ENCODE results near the gene LARGE1.
"Not testable (repeated sequence)": the region's sequence is repeated elsewhere in the genome, so short reads cannot be mapped to it uniquely, and the experiment has no call there.

The LARGE1 gene

DNA sequence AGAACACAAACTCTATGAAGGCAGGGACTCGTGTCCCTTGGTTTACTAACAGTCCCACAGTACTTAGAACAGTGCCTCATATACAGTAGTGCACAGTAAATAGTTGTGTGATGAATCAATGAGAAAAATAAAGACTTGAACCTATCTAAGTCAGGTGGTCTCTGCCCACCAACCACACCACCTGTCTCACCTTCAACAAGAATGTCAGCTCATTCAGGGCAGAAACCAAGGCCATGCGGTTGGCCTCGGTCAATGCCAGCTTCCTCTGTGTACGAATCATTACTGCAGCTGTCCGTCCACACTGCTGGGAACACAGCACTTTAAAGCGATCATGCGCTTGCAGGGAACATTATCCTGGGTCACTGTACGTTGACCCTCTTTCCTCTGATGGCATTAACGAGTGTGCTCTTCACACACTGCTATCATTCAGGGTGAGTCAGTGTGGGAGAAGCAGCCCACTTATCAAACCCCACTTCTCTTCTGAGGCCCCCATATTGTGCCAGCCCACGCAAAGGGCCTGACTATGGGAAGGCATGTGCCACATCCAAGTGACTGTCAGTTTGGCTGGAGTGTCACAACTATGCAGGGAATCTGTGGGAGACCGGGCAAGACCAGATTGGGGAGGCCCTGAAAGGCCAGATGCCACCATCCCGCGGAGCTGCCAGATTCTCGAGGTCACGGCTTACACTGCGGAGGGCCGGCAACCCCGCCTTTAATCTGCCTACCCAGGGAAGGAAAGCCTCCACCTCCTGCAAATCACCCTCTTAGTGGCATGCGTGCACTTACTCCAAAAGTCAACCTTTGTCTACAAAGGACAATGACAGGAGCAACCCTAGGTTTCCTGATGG is 36.1 kb downstream of the LARGE1 start:
- DNase-seq: no peak

DNA sequence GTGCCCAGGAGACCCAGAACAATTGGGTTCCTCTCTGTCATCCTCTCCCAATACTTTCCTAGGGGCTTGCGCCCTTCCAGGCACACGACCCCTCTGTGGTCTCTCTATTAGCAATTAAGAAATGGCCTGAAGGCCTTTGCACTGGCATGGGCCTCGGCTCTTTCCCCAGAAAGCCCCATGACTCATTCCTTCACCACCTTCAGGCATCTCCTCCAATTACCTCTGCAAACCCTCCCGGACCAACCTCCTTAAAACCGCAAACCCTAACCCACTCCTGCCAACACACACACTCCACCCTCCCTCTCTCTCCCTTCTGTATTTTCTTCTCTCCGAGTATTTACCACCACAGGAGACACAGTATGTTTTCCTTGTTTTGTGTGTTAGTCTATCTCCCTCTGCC is 36.7 kb downstream of the LARGE1 start:
- no peak for DNase-seq

DNA sequence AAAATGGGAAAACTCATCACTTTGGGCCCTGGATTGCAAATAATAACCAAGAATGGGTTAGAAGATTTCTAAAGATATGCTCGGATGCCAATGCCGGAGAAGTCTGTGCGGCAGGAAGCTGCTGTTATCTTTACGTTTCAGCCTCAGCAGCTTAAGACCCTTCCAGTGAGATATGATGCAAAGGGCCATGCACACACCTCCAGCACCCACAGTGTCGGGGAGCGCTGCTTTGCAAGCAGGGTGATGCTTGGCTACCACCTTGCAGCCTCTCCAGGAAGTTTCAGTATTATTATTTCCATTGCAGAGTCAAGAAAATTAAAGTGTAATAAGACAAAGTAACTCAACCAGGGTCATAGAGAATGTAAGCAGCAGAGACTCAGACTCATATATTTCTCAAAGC is 37.3 kb downstream of the LARGE1 start:
- DNase-seq: no peak

DNA sequence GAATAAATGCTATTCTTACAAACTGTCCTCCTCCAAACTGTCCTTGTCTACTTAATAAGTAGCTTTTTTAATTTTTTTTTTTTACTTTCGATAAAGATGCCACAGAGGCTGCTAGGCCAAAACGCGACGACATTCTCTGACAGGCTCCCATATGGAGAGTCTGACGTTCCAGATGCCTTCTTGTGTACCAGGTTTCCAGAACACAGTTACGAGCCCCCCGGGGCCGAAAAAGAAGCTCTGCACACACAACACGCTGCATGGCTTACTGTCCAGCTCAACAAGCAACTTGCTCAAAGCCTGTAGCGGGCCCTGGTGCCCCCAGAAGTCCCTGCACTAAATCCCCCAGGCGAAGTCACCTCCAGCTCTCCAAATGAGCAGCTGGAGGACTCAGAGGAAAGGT is 39.3 kb downstream of the LARGE1 start:
- DNase-seq: no peak

DNA sequence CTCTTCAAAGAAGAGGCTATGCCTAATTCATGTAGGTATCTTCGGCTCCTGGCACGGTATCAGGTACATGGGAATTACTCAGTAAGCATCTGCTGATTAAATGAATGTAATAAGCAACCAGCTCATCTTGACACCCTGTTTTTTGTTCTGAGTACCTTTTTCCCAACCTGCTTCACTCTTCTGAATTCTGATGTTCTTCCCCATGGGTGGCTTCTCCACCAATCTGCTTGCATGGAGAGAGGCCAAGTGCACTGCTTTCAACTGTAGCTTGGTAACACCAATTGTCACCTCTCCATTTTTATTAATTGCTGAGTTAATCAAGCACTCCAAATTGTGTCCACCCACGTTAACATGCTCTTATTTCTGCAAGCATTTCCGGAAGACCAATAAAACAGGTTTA is 40.5 kb downstream of the LARGE1 start:
- no peak for DNase-seq

DNA sequence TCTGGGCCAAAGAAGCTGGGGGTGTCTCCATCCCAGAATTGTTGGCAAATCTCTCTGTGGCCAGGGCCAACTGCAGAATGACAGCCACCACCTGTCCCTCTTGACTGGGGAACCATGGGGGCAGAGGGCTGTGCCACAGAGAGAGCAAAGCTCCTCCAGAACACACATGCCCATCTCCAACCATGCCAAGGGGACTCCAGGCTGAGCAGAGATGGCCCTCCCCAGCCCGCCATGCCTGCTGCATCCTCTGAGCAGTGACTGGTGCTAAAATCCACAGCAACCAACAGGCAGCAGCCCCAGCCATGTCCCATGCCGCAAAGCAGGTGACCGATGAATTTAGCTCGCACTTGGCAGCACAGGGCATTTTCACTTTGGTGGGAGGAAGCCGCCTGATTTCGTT is 45.0 kb downstream of the LARGE1 start:
- DNase-seq: no peak

DNA sequence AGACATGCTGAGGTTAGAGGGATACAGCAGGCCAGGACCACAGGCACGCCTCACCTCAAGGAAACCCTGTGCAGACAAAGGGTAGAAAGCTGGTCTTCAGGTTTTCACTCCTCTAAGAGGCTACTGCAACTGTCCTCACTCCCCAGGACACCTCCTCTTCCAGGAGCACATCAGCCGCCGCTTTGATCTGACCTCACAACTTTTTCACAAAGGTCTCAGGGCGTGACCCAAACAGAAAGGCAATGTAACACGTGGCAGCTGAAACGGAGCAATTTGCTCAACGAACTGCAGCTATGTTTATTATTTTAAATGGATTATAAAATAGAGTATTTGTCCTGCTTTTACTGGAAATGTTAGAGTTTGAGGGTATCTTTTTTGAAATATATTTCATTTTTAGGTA is 46.1 kb downstream of the LARGE1 start:
- DNase-seq: no peak

DNA sequence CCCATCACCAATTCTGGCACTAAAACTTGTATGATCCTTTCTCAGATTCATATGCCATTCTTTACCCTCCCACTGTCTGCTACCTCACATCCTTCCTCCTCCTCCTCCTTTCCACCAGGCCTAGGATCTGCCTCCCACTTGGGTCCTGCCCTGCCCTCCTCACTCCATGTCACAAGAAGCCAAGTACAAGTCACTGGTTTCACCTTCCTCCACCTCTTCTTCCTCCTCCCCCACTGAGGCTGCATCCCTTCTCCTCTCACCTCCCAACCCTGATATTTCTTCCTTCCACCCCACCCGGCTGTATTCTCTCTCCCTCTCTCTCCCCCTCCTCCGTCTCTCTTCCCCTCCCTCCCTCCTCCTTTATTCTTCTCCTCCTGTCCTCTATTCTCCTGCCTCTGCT is 46.6 kb downstream of the LARGE1 start:
- no peak for DNase-seq

DNA sequence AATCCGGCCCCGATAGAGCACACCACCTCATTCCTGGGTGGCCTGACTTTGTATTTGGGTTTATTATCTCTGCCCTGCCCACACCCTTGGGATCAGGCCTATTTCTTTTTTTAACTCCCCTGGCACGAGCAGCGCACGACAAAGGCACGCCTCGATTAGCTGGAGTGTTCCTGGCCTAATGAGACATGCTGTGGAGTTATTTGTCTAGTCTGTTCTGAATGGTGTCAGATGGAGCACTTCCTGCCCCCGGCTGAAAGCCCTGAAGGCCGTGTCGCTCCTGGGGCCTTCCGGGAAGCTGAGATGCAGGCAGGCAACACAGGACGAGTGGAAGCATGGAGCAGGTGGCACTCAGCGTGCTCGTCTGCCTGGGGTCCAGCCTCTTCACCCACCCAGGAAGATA is 47.1 kb downstream of the LARGE1 start:
- no peak for DNase-seq

DNA sequence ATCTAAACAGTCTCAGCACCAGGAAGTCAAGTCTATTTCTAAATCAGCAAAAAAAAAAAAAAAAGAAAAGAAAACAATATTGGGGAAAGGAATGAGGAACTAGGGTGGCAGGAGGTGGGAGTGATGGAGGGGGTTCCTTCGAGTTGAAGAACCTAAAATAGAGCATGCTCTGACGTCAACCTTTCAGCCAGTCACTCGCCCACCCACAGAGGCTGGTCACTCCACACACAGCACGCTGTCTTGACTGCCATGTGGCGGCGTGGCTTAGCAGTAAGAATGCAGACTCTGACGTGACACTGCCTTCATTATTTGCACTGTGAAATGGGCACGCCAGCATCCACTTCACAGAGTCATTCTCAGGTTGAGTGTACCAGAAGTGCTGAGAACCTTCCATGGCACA is 48.3 kb downstream of the LARGE1 start:
- no peak for DNase-seq

DNA sequence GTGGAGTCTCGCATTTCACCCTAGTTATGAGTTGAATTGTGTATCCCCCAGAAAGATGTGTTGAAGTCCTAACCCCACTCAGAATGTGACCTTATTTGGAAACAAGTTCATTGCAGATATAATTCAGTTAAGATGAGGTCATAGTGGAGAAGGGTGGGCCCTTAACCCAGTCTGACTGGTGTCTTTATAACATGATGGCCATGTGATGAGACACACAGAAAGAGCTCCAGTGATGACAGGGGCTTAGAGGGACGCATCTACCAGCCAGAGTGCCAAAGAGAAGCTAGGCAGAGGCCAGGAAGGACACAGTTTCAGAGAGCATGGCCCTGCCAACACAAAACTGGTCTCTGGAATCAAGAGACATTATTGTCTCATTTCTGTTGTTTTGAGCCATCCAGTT is 50.3 kb downstream of the LARGE1 start:
- DNase-seq: no peak

DNA sequence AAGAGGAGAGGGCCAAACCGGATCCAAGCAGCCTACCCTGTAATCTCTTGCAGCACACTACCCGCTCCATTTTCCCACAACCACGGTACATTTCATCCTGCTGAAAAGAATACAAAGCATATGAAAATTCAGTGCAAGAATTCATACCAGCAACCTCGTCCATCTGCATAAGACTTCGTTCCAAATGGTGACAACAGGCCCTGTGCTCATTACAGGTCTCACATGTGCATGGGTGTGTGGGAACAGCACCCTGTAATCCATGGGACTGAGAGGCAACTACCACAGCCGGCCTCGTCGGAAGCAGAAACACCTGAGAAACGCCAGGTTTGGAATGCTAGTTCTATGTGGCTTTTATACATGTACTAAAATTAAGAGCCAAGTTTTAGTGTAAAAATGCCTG is 52.3 kb downstream of the LARGE1 start:
- no peak for DNase-seq

DNA sequence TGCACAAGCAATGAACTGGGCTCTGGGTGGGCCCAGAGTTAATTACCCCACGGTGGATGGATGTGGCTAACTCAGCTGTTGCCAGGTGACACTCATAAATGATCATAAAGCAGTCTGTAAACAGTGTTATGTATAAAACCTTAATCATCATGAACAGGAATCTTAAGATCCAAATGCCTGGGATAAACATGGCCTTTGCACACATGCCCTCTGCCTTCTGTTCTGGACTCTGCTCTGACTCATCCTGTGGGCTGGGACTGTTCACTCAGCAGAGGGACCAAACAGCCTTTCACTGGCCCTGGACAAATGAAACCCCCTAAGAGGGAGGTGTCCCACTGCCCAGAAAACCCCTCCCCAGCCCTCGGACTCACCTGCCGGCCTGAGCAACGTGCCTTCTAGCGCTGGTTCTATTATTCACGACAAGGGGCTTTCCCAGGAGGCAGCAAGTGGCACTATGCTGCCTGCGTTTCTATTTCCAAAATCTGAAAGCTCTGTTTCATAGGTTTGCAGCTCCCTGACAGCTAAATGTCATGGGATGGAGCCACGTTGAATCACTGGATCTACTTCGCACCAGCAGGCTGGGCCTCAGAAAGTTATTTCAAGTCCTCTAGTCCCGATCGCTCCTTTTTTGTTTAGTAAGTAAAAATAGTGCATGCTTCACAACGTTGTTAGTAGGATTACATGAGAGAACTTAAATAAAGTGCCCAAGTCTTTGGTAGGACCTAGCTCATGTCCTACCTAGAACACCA is 53.0 kb downstream of the LARGE1 start:
- DNase-seq: no peak

DNA sequence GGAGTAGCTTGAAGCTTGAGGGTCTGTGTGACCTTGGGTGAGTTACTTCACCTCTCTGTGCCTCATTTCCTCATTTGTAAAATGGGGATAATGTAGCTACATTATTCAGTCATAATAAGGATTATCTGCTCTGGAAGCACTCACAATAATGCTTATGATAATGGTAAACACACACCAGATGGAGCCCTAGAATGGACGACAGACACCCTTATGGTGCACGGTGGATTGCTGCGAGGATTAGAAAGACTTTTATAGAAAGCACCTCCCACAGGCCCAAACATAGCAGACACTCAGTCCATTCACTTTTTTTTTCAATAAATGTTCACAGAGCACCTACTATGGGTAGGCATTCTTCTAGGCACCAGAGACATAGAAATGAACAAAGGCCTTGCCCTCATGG is 53.8 kb downstream of the LARGE1 start:
- no peak for DNase-seq

DNA sequence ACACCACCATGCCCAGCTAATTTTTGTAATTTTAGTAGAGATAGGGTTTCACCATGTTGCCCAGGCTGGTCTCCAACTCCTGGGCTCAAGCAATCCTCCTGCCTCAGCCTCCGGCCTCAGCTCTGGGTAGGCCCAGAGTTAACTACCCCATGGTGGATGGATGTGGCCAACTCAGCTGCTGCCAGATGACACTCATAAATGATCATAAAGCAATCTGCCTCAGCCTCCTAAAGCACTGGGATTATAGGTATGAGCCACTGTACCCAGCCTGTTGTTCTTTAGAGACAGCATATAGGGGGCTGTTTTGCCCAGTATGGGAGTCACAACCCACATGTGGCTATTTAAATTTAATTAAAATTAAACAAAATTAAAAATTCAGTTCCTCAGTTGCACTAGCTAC is 54.3 kb downstream of the LARGE1 start:
- no peak for DNase-seq

DNA sequence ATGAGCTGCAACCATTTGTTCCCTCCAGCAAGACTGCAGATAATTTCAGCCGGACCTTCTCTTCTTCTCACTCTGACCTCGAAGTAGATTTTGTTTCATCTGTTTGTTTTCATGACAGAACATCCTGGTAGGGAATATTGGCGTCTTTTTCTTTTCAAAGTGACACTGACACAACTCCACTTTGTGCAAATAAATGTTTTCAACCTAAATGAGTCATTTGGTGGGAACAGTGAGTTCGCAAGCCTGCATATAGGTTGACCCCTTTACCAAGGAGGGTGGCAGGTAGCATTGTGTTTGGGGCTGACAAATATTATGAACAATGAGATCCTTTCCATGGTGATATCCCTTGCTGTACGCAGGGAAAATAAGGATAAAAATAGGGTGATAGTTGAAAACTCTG is 55.0 kb downstream of the LARGE1 start:
- DNase-seq: no peak

DNA sequence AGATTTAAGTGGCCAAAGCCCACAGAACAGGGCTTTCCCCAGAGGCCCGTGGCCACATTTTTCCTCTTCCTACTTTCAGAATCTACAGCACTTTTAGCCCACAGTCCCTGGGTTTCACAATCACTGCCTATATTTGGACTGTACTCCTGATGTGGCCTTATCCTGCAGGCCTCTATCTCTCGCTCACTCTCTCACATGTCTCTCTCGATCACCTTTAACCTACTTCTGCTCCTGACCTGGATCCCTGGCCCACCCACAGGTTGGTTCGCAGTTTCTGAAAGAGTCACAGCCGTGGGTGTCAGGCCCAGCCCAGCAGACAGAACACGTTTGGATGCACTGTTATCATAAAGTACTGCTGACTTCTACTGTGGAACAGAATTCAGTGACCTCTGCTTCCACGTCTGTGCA is 55.5 kb downstream of the LARGE1 start:
- DNase-seq: no peak

DNA sequence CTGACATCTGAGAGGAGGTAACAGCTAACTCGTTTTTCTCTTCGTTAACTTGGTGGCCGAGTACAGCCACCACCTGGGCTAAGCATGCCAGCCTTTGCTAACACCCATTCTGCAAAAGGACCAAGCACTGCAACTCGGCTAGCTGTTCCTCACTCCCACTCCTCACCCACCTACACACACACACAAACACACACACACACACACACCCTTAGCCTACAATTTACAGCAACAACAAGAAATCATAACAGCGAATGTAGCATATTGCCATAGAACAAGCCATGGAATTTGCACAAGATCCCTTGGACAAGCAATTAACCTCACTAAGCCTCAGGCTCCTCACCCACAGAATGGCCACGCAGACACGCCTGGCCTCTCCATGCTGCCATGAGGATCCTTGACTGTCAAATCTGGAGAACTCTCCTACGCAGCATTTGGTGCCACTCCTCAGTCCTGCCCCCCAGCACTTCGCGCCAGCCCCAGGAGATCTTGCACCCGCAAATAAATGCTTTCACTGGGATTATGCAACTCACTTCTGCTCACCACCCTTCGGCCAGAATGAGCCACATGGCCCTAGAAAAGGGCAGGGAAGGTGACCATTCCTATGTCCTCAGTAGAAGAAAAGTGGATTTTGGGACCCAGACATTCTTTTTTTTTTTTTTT is 58.9 kb downstream of the LARGE1 start:
- DNase-seq: no peak

DNA sequence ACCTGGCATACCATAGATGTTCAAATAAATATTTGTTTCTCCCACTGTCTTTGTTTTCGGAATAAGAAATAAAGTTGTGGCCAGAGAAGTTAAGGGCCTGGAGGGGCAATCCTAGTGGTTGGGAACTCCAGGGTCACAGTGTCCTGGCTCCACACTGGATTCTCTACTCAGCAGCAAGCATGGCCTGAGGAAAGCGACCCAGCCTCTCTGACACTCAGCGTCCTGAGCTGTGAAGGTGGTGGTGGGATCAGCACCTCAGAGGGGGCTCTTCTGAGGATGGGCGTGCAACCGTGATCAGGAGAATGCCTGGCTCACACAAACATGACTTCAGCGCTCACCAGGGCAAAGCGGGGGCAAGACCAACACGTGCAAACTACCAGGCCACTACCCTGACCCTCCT is 59.9 kb downstream of the LARGE1 start:
- no peak for DNase-seq

DNA sequence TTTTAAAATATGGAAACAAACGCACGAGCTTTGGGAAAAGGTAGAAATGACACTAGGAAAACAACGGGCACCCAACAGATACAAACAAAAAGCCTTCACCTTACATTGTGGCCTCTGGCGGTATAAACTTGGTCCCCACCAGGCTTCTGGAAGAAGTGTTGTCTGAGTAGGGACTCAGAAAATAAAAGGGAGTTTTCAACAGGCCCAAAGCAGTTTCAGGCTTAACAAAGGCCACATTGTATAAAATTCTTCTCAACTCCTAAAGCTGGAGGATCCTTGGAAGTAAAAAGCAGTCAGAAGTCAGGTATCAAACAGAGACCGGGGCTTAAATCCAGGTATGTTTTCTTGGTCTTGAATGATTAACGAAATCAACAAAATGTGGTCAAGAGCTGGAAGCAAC is 61.0 kb downstream of the LARGE1 start:
- no peak for DNase-seq

DNA sequence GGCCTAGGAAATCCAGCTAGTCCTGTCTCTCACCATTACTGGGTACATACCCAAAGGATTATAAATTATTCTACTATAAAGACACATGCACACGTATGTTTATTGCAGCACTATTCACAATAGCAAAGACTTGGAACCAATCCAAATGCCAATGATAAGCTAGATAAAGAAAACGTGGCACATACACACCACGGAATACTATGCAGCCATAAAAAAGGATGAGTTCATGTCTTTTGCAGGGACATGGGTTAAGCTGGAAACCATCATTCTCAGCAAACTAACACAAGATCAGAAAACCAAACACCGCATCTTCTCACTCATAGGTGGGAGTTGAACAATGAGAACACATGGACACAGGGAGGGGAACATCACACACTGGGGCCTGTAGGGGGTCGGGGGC is 61.6 kb downstream of the LARGE1 start:
- DNase-seq: not testable (repeated sequence)

DNA sequence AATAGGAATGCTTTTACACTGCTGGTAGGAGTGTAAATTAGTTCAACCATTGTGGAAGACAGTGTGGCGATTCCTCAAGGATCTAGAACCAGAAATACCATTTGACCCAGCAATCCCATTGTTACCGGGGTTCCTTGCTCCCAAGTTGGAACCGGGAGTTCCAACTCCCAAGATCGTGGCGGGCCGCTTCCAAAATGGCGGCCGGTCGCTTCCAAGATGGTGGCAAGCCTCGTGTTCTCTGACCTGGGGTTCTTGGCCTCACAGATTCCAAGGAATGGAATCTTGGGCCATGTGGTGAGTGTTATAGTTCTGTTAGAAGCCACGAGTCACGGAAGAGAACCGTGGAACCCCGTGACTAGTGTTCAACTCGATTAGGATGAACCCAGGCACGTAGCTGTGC is 62.5 kb downstream of the LARGE1 start:
- not testable (repeated sequence) for DNase-seq

DNA sequence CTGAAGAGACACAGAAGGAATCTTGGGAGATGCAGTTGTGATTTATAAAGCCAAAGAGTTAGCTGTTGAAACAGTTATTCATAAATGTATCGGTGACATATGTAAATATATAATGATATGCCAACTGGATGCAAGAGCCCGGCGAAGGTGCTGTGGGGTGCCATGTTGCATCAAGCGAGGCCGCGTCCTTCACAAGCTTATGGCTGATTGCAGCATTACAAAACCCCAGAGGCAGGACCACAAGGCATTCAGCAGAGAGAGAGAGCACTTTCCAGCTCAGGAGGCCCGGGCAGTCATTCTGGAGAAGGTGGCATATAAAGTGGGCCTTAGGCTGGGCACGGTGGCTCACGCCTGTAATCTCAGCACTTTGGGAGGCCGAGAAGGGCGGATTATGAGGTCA is 65.6 kb downstream of the LARGE1 start:
- DNase-seq: no peak

All from NCI-H69 (cell line).